Neural progenitor cell (in vitro differentiated cells): ENCODE measurements around the gene TYRO3. TPM values are rescaled to one million over a fixed set of nuclear protein-coding genes. Genes with fewer than 3 reads are reported as not detected.
A peak's percentile ranks its signal among the peaks of the same experiment; 100 is the strongest.
"Not testable (repeated sequence)": the region's sequence is repeated elsewhere in the genome, so short reads cannot be mapped to it uniquely, and the experiment has no call there.

Source experiments
- DNase-seq: peaks from one replicate; pipeline ENCODE4 v3.0.0-alpha.2; 2016; ENCODE audit warnings: low spot score
- H2AFZ ChIP-seq: fragments of 200-600 bp; sonication (generic); replicated peaks from 2 replicates; pipeline ENCODE4 v1.6.1; 2016; ENCODE audit warnings: antibody characterized with exemption
- H3F3A ChIP-seq: fragments of 200-600 bp; sonication (generic); 2 replicates; pipeline ENCODE4 v1.6.1; 2016; ENCODE audit warnings: antibody characterized with exemption, low read depth
- H3K27ac ChIP-seq: fragments of 200-600 bp; sonication (generic); 2 replicates; pipeline ENCODE4 v1.5.1; 2016; ENCODE audit warnings: mild to moderate bottlenecking
- H3K27me3 ChIP-seq: fragments of 200-600 bp; sonication (generic); 2 replicates; pipeline ENCODE4 v1.6.1; 2016; ENCODE audit warnings: mild to moderate bottlenecking, moderate library complexity
- H3K36me3 ChIP-seq: fragments of 200-600 bp; sonication (generic); 2 replicates; pipeline ENCODE4 v1.5.1; 2016
- H3K4me1 ChIP-seq: fragments of 200-600 bp; sonication (generic); 2 replicates; pipeline ENCODE4 v1.6.1; 2016; ENCODE audit warnings: mixed run types
- H3K4me2 ChIP-seq: fragments of 200-600 bp; sonication (generic); 2 replicates; pipeline ENCODE4 v1.6.1; 2016
- H3K4me3 ChIP-seq: fragments of 200-600 bp; sonication (generic); 2 replicates; pipeline ENCODE4 v1.5.1; 2016
- H3K79me2 ChIP-seq: fragments of 200-600 bp; sonication (generic); 2 replicates; pipeline ENCODE4 v1.6.1; 2016; ENCODE audit warnings: low read depth
- H3K9ac ChIP-seq: fragments of 200-600 bp; sonication (generic); 2 replicates; pipeline ENCODE4 v1.6.1; 2016
- H3K9me3 ChIP-seq: fragments of 200-600 bp; sonication (generic); 2 replicates; pipeline ENCODE4 v1.5.1; 2016; ENCODE audit warnings: low read depth
- H4K20me1 ChIP-seq: fragments of 200-600 bp; sonication (generic); 2 replicates; pipeline ENCODE4 v1.6.1; 2016; ENCODE audit warnings: low read depth
- H3K27ac Mint-ChIP-seq: 3 replicates; pipeline ENCODE4 v1.8.0; 2021; ENCODE audit warnings: mixed read lengths
- H3K27me3 Mint-ChIP-seq: 2 replicates; pipeline ENCODE4 v1.8.0; 2022; ENCODE audit warnings: low read depth, mild to moderate bottlenecking, inconsistent platforms, moderate library complexity, mixed read lengths; ENCODE audit not compliant: insufficient read depth
- H3K36me3 Mint-ChIP-seq: 3 replicates; pipeline ENCODE4 v1.8.0; 2021; ENCODE audit warnings: mixed read lengths
- H3K4me1 Mint-ChIP-seq: 3 replicates; pipeline ENCODE4 v1.8.0; 2021; ENCODE audit warnings: mixed read lengths
- H3K4me3 Mint-ChIP-seq: 3 replicates; pipeline ENCODE4 v1.8.0; 2021; ENCODE audit warnings: mild to moderate bottlenecking, moderate library complexity, mixed read lengths
- H3K9me3 Mint-ChIP-seq: 3 replicates; pipeline ENCODE4 v1.8.0; 2020; ENCODE audit warnings: mixed read lengths
- EZH2 ChIP-seq: fragments of 200-600 bp; sonication (generic); IDR thresholded peaks from 2 replicates; pipeline ENCODE4 v1.6.1; 2017; ENCODE audit warnings: antibody characterized with exemption, mild to moderate bottlenecking, moderate library complexity
- EZH2phosphoT487 ChIP-seq: fragments of 200-600 bp; sonication (generic); IDR thresholded peaks from 2 replicates; pipeline ENCODE4 v1.6.1; 2017; ENCODE audit warnings: antibody characterized with exemption
- total RNA-seq: library from RNA; depleted of rRNA; stranded (reverse); fragments of >200 nt; gene quantifications from 2 replicates; pipeline ENCODE4 v1.2.3, GENCODE V29; 2015; ENCODE audit warnings: low replicate concordance
- TF ChIP-seq, protein P1 (sequence below): fragments of 200-600 bp; sonication (generic); IDR thresholded peaks from 2 replicates; pipeline ENCODE4 v1.5.1; 2017; ENCODE audit warnings: antibody characterized with exemption, mild to moderate bottlenecking

The TYRO3 gene
- total RNA-seq, 1 donor from 2014 or later: 59.1 TPM

DNA sequence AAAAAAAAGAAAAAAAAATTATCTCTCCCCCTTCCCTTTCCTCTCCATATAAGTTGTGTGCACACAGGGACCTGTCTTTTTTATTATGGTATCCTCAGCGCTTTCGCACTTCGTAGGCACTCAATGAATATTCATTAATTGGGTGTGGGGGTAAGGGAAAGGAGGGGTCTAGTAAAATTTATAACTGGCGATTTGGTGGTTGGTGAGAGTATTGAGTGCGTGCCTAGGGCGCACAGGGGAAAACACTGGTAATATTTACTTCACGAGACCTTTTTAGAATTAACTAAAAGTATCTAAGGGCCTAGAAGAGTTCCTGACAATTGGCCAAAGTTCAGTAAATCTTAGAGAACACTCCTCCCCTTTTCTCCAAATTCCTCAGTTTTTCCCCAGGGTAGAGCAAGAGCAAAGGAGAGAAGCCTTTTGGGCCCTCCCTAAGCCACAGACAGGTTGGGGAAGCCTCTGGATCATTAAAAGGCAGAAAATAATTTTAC is 25.7 kb downstream of the TYRO3 start:
- peaks cover 10% of the 10 kb centered on the region for H3K4me1 Mint-ChIP-seq
- Histone ChIP-seq H3K4me1 (peaks cover 10% of the 10 kb centered on the region), H3K9ac (no peak overlapping the region), H3K79me2 (no peaks in the 10 kb centered on the region), H3K27ac (no peak overlapping the region), H3K4me3 (peak overlapping the region; percentile 40), H3K9me3 (no peaks in the 10 kb centered on the region), H2AFZ (peak overlapping the region; percentile 74), H3K27me3 (no peaks in the 10 kb centered on the region), H3K36me3 (no peaks in the 10 kb centered on the region), H4K20me1 (no peaks in the 10 kb centered on the region), H3F3A (peaks cover 38% of the 10 kb centered on the region), H3K4me2 (peak overlapping the region; percentile 74)
- TF ChIP-seq EZH2phosphoT487 (no peak), EZH2 (no peak)
- TF ChIP-seq, protein P1, sequence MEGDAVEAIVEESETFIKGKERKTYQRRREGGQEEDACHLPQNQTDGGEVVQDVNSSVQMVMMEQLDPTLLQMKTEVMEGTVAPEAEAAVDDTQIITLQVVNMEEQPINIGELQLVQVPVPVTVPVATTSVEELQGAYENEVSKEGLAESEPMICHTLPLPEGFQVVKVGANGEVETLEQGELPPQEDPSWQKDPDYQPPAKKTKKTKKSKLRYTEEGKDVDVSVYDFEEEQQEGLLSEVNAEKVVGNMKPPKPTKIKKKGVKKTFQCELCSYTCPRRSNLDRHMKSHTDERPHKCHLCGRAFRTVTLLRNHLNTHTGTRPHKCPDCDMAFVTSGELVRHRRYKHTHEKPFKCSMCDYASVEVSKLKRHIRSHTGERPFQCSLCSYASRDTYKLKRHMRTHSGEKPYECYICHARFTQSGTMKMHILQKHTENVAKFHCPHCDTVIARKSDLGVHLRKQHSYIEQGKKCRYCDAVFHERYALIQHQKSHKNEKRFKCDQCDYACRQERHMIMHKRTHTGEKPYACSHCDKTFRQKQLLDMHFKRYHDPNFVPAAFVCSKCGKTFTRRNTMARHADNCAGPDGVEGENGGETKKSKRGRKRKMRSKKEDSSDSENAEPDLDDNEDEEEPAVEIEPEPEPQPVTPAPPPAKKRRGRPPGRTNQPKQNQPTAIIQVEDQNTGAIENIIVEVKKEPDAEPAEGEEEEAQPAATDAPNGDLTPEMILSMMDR: no peak
- DNase-seq: no peak
- H3K36me3 Mint-ChIP-seq: no peaks in the 10 kb centered on the region
- H3K4me3 Mint-ChIP-seq: peak overlapping the region; percentile 81
- H3K9me3 Mint-ChIP-seq: peaks cover 3% of the 10 kb centered on the region
- H3K27ac Mint-ChIP-seq: peak overlapping the region; percentile 83
- H3K27me3 Mint-ChIP-seq: peaks cover 15% of the 10 kb centered on the region

DNA sequence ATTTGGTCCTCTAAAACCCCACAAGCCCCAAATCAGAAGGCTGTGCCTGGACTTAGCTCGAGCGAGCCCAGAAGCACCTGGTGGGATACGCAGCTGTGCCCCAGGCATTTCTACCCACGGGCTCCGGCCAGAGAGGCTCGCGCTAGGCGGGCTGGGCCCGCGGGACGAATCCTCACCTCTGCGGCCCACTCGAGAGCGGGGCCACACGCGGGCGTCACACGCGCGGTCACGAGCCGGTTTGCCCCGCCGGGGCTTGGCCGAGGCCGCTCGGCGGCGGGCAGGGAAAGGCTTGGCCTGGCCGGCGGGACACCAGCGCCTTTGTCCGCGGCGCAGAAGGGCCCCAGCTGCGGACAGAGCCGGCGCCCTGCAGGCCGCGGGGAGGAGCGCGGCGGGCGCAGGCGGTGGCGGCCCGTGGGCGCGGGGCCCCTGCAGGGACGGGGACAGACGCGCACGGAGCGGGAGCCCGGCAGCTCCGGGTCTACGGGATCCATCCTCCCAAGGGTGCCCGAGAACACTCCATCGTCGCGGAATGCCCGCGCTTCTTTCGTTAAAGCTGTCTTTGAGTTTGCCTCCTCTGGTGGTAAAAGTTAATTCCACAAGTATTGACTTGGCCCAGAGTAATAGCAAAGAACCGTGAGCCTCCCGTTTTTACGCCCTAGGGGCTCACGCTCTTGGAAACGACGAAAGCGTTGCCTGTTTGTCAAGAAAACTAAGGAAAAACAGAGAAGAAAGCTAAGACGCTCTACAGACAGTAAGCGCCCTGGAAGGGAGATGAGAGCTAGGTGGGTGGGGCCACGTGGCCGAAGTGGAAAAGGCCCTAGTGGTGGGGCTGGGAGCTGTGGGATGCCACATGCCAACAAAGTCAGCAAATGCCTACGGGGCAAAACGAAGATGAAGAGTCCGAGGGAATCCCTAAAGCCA is 26.4 kb downstream of the TYRO3 start:
- DNase-seq: peak; percentile 69
- H3F3A ChIP-seq: peaks cover 35% of the 10 kb centered on the region
- TF ChIP-seq, protein P1: peak; percentile 35
- no peak for TF ChIP-seq EZH2phosphoT487
- TF ChIP-seq EZH2: no peak
- Mint-ChIP-seq H3K27me3 (peaks cover 15% of the 10 kb centered on the region), H3K36me3 (no peaks in the 10 kb centered on the region), H3K4me1 (peaks cover 10% of the 10 kb centered on the region), H3K9me3 (peaks cover 3% of the 10 kb centered on the region), H3K4me3 (peak overlapping the region; percentile 81), H3K27ac (peak overlapping the region; percentile 83)
- peak overlapping the region; percentile 40 for H3K4me3 ChIP-seq
- no peak overlapping the region for H3K27ac ChIP-seq
- H3K27me3 ChIP-seq: no peaks in the 10 kb centered on the region
- no peak overlapping the region for H3K9ac ChIP-seq
- no peaks in the 10 kb centered on the region for H3K79me2 ChIP-seq
- H2AFZ ChIP-seq: peak overlapping the region; percentile 74
- no peaks in the 10 kb centered on the region for H4K20me1 ChIP-seq
- H3K36me3 ChIP-seq: no peaks in the 10 kb centered on the region
- peaks cover 10% of the 10 kb centered on the region for H3K4me1 ChIP-seq
- H3K9me3 ChIP-seq: no peaks in the 10 kb centered on the region
- peak overlapping the region; percentile 74 for H3K4me2 ChIP-seq

DNA sequence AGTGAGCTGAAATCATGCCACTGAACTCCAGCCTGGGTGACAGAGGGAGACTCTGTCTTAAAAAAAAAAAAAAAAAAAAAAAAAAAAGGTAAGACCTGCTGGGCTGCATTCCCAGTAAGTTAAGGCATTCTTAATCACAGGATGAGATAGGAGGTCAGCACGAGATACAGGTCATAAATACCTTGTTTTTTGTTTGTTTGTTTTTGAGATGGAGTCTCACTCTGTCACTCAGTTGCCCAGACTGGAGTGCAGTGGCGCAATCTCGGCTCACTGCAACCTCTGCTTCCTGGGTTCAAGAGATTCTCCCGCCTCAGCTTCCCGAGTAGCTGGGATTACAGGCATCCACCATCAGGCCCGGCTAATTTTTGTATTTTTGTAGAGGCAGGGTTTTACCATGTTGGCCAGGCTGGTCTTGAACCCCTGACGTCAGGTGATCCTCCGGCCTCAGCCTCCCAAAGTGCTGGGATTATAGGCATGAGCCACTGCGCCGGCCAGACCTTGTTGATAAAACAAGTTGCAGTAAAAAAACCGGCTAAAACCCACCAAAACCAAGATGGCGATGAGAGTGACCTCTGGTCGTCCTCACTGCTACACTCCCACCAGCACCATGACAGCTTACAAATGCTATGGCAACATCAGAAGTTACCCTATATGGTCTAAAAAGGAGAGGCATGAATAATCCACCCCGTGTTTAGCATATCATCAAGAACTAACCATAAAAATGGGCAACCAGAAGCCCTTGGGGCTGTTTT is 27.7 kb downstream of the TYRO3 start:
- H3K27ac Mint-ChIP-seq, H3K9me3 ChIP-seq, H3K4me3 Mint-ChIP-seq, H3K9me3 Mint-ChIP-seq, H3K4me3 ChIP-seq, H3K27me3 ChIP-seq, H3K4me2 ChIP-seq, H3K79me2 ChIP-seq, H4K20me1 ChIP-seq, H3K36me3 Mint-ChIP-seq, H2AFZ ChIP-seq, H3K9ac ChIP-seq, H3K4me1 ChIP-seq, H3K27ac ChIP-seq, H3K36me3 ChIP-seq, DNase-seq: not testable (repeated sequence)
- Mint-ChIP-seq H3K27me3 (peaks cover 15% of the 10 kb centered on the region), H3K4me1 (peaks cover 10% of the 10 kb centered on the region)
- peaks cover 28% of the 10 kb centered on the region for H3F3A ChIP-seq

DNA sequence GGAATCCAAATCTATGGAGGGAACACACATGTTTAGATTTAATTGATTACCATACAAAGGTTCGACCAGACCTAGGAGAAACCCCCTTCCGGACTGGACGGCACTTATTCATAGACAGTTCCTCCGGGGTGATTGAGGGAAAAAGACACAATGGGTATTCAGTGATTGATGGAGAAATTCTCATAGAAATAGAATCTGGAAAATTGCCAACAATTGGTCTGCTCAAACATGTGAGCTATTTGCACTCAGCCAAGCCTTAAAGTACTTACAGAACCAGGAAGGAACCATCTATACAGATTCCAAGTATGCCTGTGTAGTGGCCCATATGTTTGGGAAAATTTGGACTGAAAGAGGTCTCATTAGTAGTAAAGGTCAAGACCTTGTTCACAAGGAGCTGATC is 30.0 kb downstream of the TYRO3 start:
- not testable (repeated sequence) for H4K20me1 ChIP-seq, DNase-seq, H3K36me3 ChIP-seq, H3K4me3 Mint-ChIP-seq, H3K36me3 Mint-ChIP-seq, H3K4me2 ChIP-seq, H3K4me1 Mint-ChIP-seq, H3K4me3 ChIP-seq, H3K27me3 ChIP-seq, H3K27ac ChIP-seq, H3K9ac ChIP-seq, H3K4me1 ChIP-seq, H3K9me3 ChIP-seq, H3K79me2 ChIP-seq, H2AFZ ChIP-seq, H3K27ac Mint-ChIP-seq, H3K9me3 Mint-ChIP-seq
- peaks cover 13% of the 10 kb centered on the region for H3K27me3 Mint-ChIP-seq
- peaks cover 19% of the 10 kb centered on the region for H3F3A ChIP-seq

DNA sequence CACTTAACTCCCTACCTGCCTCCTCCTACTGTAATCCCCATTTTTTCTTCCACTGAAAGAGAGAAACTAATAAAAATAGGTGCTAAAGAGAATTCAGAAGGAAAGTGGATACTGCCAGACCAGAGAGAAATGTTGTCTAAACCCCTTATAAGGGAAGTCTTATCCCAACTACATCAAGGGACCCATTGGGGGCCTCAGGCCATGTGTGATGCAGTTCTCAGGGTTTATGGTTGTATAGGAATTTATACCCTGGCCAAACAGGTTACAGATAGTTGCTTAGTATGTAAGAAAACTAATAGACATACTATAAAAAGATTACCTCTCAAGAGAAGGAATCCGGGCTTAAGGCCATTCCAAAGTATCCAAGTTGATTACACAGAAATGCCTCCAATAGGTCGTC is 30.6 kb downstream of the TYRO3 start:
- not testable (repeated sequence) for H3K4me3 Mint-ChIP-seq, H3K9me3 ChIP-seq, H3K27ac ChIP-seq, H3K9ac ChIP-seq, H3K79me2 ChIP-seq, H3K36me3 Mint-ChIP-seq, H3K4me1 ChIP-seq, H3K9me3 Mint-ChIP-seq, H3K27me3 ChIP-seq, H4K20me1 ChIP-seq, H3K4me1 Mint-ChIP-seq, H3K36me3 ChIP-seq, H3K4me3 ChIP-seq, H2AFZ ChIP-seq, DNase-seq, H3K27ac Mint-ChIP-seq, H3K4me2 ChIP-seq
- H3K27me3 Mint-ChIP-seq: peaks cover 13% of the 10 kb centered on the region
- peaks cover 17% of the 10 kb centered on the region for H3F3A ChIP-seq

DNA sequence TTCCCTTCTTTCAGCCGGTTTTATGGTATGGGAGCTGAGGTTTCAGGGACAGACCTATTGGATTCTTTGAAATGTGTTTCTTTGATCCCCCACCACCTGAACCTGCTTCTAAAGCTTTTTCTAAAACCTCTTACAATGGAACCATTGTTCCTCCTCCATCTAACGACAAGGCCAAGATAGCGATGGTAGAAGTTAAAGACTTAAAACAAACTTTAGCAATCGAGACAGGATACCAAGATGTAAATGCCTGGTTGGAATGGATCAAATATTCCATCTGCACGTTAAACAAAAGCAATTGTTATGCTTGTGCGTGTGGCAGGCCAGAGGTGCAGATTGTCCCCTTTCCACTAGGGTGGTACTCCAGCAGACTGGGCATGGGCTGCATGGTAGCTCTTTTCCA is 32.2 kb downstream of the TYRO3 start:
- not testable (repeated sequence) for H3K4me1 Mint-ChIP-seq, H3K27me3 Mint-ChIP-seq, H3K9me3 Mint-ChIP-seq, H3K36me3 ChIP-seq, H4K20me1 ChIP-seq, H3F3A ChIP-seq, H3K79me2 ChIP-seq, H3K4me3 Mint-ChIP-seq, H2AFZ ChIP-seq, H3K36me3 Mint-ChIP-seq, H3K9ac ChIP-seq, H3K27me3 ChIP-seq, H3K9me3 ChIP-seq, H3K4me3 ChIP-seq, H3K4me1 ChIP-seq, H3K4me2 ChIP-seq, H3K27ac ChIP-seq, DNase-seq, H3K27ac Mint-ChIP-seq
